Neural cell (in vitro differentiated cells): ENCODE results near the gene FSTL5.

Source experiments
- EZH2 ChIP-seq: fragments of 200-600, 300-800 bp; shearing (Covaris generic), sonication (generic); IDR thresholded peaks from 2 replicates; pipeline ENCODE4 v1.6.1; 2014; ENCODE audit warnings: antibody characterized with exemption, low read length, borderline replicate concordance, mild to moderate bottlenecking; ENCODE audit not compliant: insufficient read depth, poor library complexity, severe bottlenecking
- TF ChIP-seq, protein P1 (sequence below): fragments of 450-650 bp; IDR thresholded peaks from 2 replicates; pipeline ENCODE4 v1.5.1; 2014; ENCODE audit warnings: antibody characterized with exemption, mild to moderate bottlenecking, moderate library complexity; ENCODE audit not compliant: poor library complexity, severe bottlenecking

DNA sequence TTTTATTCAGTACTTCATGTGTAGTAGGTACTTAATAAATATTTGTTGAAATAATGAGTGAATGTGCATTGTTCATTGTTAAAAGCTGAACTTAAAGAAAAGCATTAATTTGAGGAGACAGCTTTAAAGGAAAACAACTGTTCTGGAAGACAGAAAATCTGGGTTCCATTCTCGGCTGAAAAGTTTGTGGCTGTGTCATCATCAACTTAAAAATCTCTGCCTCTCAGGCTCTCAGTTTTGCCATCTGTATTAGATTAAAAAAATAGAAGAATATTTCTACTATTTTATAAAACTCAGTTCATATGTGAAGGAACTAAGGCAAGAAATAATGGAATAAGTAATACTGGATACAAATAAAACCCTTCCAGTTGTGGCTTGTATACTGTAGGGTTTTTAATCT is 62.5 kb downstream of the FSTL5 start:
- TF ChIP-seq, protein P1, sequence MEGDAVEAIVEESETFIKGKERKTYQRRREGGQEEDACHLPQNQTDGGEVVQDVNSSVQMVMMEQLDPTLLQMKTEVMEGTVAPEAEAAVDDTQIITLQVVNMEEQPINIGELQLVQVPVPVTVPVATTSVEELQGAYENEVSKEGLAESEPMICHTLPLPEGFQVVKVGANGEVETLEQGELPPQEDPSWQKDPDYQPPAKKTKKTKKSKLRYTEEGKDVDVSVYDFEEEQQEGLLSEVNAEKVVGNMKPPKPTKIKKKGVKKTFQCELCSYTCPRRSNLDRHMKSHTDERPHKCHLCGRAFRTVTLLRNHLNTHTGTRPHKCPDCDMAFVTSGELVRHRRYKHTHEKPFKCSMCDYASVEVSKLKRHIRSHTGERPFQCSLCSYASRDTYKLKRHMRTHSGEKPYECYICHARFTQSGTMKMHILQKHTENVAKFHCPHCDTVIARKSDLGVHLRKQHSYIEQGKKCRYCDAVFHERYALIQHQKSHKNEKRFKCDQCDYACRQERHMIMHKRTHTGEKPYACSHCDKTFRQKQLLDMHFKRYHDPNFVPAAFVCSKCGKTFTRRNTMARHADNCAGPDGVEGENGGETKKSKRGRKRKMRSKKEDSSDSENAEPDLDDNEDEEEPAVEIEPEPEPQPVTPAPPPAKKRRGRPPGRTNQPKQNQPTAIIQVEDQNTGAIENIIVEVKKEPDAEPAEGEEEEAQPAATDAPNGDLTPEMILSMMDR = no peak
- TF ChIP-seq EZH2 = no peak
